Glomerular endothelial cell (primary cell): Measurements from ENCODE around the gene CACYBP. TPM values are rescaled to one million over a fixed set of nuclear protein-coding genes. Genes with fewer than 3 reads are reported as not detected.

Source experiments
- DNase-seq: peaks from one replicate; pipeline ENCODE4 v3.0.0-alpha.2; 2011; ENCODE audit warnings: low read depth, low spot score; ENCODE audit errors: extremely low read depth
- total RNA-seq: library from RNA; depleted of rRNA; stranded (reverse); fragments of >200 nt; gene quantifications from 2 replicates; pipeline ENCODE4 v1.2.3, GENCODE V29; 2015

CACYBP gene
- total RNA-seq, 1 donor from 2014 or later, result 76.7 TPM

- no peak for DNase-seq
These were observed 27.8 kb upstream of the CACYBP start for GRCh38 chr1:174971902-174972301.

- DNase-seq, result no peak
These were observed 25.0 kb upstream of the CACYBP start for GRCh38 chr1:174974711-174975119.

- DNase-seq, result no peak
These were observed 24.0 kb upstream of the CACYBP start for GRCh38 chr1:174975764-174976163.

GRCh38 chr1:174976436-174977108, 23.2 kb upstream of the CACYBP start:
- DNase-seq, result no peak

GRCh38 chr1:174982971-174983689, 16.6 kb upstream of the CACYBP start:
- peak; percentile 42 for DNase-seq

GRCh38 chr1:174984952-174985351, 14.8 kb upstream of the CACYBP start:
- no peak for DNase-seq

- DNase-seq, result no peak
These were observed 11.2 kb upstream of the CACYBP start for GRCh38 chr1:174988539-174988938.

- DNase-seq, result no peak
These were observed 10.8 kb upstream of the CACYBP start for GRCh38 chr1:174988986-174989385.

- DNase-seq, result no peak
These were observed 10.1 kb upstream of the CACYBP start for GRCh38 chr1:174989536-174990220.

GRCh38 chr1:174990382-174990999, 9.3 kb upstream of the CACYBP start:
- peak; percentile 37 for DNase-seq

- no peak for DNase-seq
These were observed 8.3 kb upstream of the CACYBP start for GRCh38 chr1:174991473-174991872.

- no peak for DNase-seq
These were observed 4.6 kb upstream of the CACYBP start for GRCh38 chr1:174995121-174995520.

GRCh38 chr1:174995916-174996315, 3.8 kb upstream of the CACYBP start:
- no peak for DNase-seq

GRCh38 chr1:174996476-174996875, 3.3 kb upstream of the CACYBP start:
- no peak for DNase-seq

- DNase-seq, result no peak
These were observed 2.7 kb upstream of the CACYBP start for GRCh38 chr1:174997041-174997440.

GRCh38 chr1:174998569-174999215, 1.1 kb upstream of the CACYBP start:
- DNase-seq, result peak; percentile 47

- DNase-seq, result peak; percentile 97
These were observed 371 bp upstream of the CACYBP start for GRCh38 chr1:174999216-174999935.

- DNase-seq, result no peak
These were observed 995 bp downstream of the CACYBP start for GRCh38 chr1:175000697-175001187.

GRCh38 chr1:175002910-175003517, 3.3 kb downstream of the CACYBP start:
- DNase-seq, result no peak

- DNase-seq, result no peak
These were observed 3.8 kb downstream of the CACYBP start for GRCh38 chr1:175003521-175003920.
